Gastroesophageal sphincter (tissue), 4 donors: ENCODE measurements around the gene CNTN2. TPM values are rescaled to one million over a fixed set of nuclear protein-coding genes. Genes with fewer than 3 reads are reported as not detected.

Experiments used
- ATAC-seq: fragments of 150-250 bp; one replicate; pipeline ENCODE4 v1.9.1; 2016; ENCODE audit warnings: mild to moderate bottlenecking, moderate library complexity
- H3K27ac ChIP-seq, 4 donors: fragments of 200-600 bp; sonication (generic) in 3 of 4; 1 replicate in 3 of 4; 2 replicates in 1 of 4; pipeline ENCODE4 v1.5.1; 2016 to 2019
- H3K27me3 ChIP-seq: fragments of 200-600 bp; sonication (generic); one replicate; pipeline ENCODE4 v1.5.1; 2019
- H3K36me3 ChIP-seq, 2 donors: fragments of 200-600 bp; sonication (generic); one replicate each; pipeline ENCODE4 v1.5.1; 2019; ENCODE audit warnings: control low read depth in 1 of 2
- H3K4me1 ChIP-seq, 3 donors: fragments of 200-600 bp; sonication (generic); 1 replicate in 2 of 3; 2 replicates in 1 of 3; pipeline ENCODE4 v1.5.1; 2016 to 2019; ENCODE audit warnings: control low read depth in 2 of 3
- H3K4me3 ChIP-seq, 2 donors: fragments of 200-600 bp; sonication (generic); one replicate each; pipeline ENCODE4 v1.5.1; 2019; ENCODE audit warnings: mild to moderate bottlenecking in 1 of 2, moderate library complexity in 1 of 2
- H3K9me3 ChIP-seq, 3 donors: fragments of 200-600 bp; sonication (generic); one replicate each; pipeline ENCODE4 v1.5.1; 2017 to 2019; ENCODE audit warnings: control low read depth in 2 of 3
- EP300 ChIP-seq: sonication (generic); formaldehyde crosslinking; IDR thresholded peaks from one replicate; pipeline ENCODE4 v1.6.1; 2017; ENCODE audit warnings: antibody characterized with exemption, mild to moderate bottlenecking
- POLR2A ChIP-seq, 2 donors: fragments of 450-650 bp; IDR thresholded peaks; one replicate each; pipeline ENCODE4 v1.6.1; 2017; ENCODE audit warnings: antibody characterized with exemption in 2 of 2, mild to moderate bottlenecking in 2 of 2, moderate library complexity in 1 of 2
- POLR2AphosphoS5 ChIP-seq: sonication (generic); formaldehyde crosslinking; IDR thresholded peaks from one replicate; pipeline ENCODE4 v1.6.1; 2017; ENCODE audit warnings: antibody characterized with exemption
- WGBS, 2 donors: methylation state at CpG; one replicate each; pipeline ENCODE4 v1.1.5; 2018; ENCODE audit warnings: low coverage in 1 of 2; 5-methylcytosine and 5-hydroxymethylcytosine counted together
- total RNA-seq, 4 donors: library from RNA; depleted of rRNA; stranded (reverse); fragments of >200 nt; gene quantifications; one replicate each; pipeline ENCODE4 v1.1.0, GENCODE V29; 2016
- TF ChIP-seq, protein P1 (sequence below), 4 experiments: fragments of 200-600 bp in 2 of 4; fragments of 450-650 bp in 2 of 4; sonication (generic) in 1 of 4; IDR thresholded peaks; one replicate each; pipeline ENCODE4 v1.5.1; 2017 to 2019; ENCODE audit warnings: antibody characterized with exemption in 4 of 4, mild to moderate bottlenecking in 2 of 4, moderate library complexity in 2 of 4

The CNTN2 gene
- total RNA-seq, 4 donors from 2014 or later = 1.2 to 4.2 (median 1.8) TPM

DNA sequence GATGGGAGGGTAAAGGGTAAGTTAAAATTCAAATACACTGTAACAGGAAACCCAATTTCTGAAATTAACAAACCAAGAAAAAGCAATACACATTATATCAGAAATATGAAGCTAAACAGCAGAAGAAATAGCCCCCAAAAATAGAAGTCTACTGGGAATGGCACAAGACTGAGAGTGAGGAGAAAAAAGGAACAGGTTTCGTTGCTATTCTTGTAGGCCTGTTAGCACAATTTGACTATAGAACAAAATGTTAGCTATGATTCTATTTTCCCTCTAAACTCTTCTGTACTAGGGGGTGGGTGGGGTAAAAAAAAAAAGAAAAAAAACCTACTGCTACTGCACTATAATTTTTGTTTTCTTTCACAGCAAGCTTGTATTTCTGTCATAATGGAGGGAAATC, 66.3 kb downstream of the CNTN2 start:
- 100% methylated on average over 1 of the region's 1 CpG for WGBS, 2 donors
- Histone ChIP-seq H3K27ac (no peak overlapping the region), H3K27me3 (no peaks in the 10 kb centered on the region), H3K4me3 (no peak overlapping the region), H3K9me3 (no peaks in the 10 kb centered on the region), H3K36me3 (peaks cover 4 to 99% of the 10 kb centered on the region in 2 donors), H3K4me1 (no peaks in the 10 kb centered on the region)
- ATAC-seq = no peak
- no peak for TF ChIP-seq POLR2AphosphoS5
- no peak for TF ChIP-seq POLR2A (IDR thresholded peaks at IDR 0.05)
- TF ChIP-seq EP300 = no peak
- TF ChIP-seq, protein P1, sequence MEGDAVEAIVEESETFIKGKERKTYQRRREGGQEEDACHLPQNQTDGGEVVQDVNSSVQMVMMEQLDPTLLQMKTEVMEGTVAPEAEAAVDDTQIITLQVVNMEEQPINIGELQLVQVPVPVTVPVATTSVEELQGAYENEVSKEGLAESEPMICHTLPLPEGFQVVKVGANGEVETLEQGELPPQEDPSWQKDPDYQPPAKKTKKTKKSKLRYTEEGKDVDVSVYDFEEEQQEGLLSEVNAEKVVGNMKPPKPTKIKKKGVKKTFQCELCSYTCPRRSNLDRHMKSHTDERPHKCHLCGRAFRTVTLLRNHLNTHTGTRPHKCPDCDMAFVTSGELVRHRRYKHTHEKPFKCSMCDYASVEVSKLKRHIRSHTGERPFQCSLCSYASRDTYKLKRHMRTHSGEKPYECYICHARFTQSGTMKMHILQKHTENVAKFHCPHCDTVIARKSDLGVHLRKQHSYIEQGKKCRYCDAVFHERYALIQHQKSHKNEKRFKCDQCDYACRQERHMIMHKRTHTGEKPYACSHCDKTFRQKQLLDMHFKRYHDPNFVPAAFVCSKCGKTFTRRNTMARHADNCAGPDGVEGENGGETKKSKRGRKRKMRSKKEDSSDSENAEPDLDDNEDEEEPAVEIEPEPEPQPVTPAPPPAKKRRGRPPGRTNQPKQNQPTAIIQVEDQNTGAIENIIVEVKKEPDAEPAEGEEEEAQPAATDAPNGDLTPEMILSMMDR (IDR thresholded peaks at IDR 0.05) = no peak

DNA sequence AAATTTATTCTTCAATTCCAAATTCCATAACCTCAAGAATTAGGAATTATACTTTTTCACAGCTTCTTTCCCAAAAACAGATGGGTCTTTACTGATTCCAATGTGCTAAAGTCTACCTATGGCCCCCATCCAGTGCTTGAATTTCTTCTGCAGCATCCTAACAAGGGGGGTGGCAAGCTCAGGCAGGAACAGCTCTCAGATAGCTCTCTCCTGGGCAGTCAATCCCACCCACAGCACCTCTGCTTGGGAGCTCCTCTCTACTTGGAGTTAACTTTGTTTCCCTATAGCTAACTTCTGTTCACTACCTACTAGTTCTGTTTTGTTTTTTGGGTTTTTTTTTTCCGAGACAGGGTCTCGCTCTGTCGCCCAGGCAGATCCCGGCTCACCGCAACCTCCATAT, 66.7 kb downstream of the CNTN2 start:
- H3K36me3 ChIP-seq = peaks cover 4 to 99% of the 10 kb centered on the region in 2 donors
- no peaks in the 10 kb centered on the region for H3K9me3 ChIP-seq
- WGBS, 2 donors = 87 to 100% methylated on average over 4 to 5 of the region's 5 CpGs
- H3K4me3 ChIP-seq = no peak overlapping the region
- ATAC-seq = no peak
- H3K4me1 ChIP-seq = no peaks in the 10 kb centered on the region
- no peak overlapping the region for H3K27ac ChIP-seq
- H3K27me3 ChIP-seq = no peaks in the 10 kb centered on the region
- TF ChIP-seq EP300 = no peak

DNA sequence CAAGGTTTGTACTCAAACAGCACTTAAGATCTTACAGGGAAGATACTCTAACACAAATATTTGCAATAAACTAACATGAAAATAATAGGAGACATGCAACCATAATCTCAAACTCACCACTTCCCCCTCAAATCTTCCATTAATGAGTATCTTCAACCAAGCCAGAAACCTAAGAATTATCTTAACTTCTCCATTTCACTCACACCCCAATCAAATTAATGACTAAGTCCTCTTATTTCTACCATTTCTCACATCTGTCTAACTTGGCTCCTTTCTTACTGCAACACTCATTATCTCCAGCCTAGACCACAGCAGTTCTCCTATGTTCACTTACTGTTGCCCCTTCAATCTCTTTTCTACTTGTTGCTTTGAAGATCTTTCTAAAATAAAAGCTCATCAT, 68.3 kb downstream of the CNTN2 start:
- H3K4me3 ChIP-seq = no peak overlapping the region
- H3K27ac ChIP-seq = no peak overlapping the region
- H3K4me1 ChIP-seq = no peaks in the 10 kb centered on the region
- TF ChIP-seq POLR2A (IDR thresholded peaks at IDR 0.05) (no peak), POLR2AphosphoS5 (no peak), EP300 (no peak)
- TF ChIP-seq, protein P1 (IDR thresholded peaks at IDR 0.05) = no peak
- peaks cover 4 to 94% of the 10 kb centered on the region in 2 donors for H3K36me3 ChIP-seq
- H3K27me3 ChIP-seq = no peaks in the 10 kb centered on the region
- no peak for ATAC-seq
- H3K9me3 ChIP-seq = no peaks in the 10 kb centered on the region

DNA sequence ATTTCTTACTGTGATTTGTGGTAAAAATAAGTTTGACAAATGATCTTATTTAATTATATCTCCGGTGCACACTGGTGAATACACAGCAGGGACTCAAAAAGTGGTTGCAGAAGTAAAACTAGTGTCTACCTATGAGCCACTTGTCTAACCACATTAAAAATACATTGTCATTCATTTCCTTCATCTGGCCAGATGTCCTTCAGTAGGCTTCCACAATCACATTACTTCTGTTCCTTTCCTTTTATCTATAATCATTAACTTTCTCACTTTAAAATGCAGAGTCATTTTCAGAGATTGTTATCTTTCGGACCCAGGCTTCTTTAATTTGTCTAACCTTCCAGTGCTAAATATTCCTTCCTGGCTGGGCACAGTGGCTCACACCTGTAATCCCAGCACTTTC, 75.7 kb downstream of the CNTN2 start:
- TF ChIP-seq POLR2A (IDR thresholded peaks at IDR 0.05) (no peak), POLR2AphosphoS5 (no peak), EP300 (no peak)
- TF ChIP-seq, protein P1 (IDR thresholded peaks at IDR 0.05) = no peak
- Histone ChIP-seq H3K9me3 (no peaks in the 10 kb centered on the region), H3K4me3 (no peak overlapping the region), H3K27me3 (no peaks in the 10 kb centered on the region), H3K36me3 (peaks cover 4 to 44% of the 10 kb centered on the region in 2 donors), H3K27ac (no peak overlapping the region), H3K4me1 (peaks cover 15 to 36% (median 15%) of the 10 kb centered on the region in 3 donors)
- no peak for ATAC-seq
- 90% methylated on average over 2 of the region's 2 CpGs for WGBS, 2 donors

DNA sequence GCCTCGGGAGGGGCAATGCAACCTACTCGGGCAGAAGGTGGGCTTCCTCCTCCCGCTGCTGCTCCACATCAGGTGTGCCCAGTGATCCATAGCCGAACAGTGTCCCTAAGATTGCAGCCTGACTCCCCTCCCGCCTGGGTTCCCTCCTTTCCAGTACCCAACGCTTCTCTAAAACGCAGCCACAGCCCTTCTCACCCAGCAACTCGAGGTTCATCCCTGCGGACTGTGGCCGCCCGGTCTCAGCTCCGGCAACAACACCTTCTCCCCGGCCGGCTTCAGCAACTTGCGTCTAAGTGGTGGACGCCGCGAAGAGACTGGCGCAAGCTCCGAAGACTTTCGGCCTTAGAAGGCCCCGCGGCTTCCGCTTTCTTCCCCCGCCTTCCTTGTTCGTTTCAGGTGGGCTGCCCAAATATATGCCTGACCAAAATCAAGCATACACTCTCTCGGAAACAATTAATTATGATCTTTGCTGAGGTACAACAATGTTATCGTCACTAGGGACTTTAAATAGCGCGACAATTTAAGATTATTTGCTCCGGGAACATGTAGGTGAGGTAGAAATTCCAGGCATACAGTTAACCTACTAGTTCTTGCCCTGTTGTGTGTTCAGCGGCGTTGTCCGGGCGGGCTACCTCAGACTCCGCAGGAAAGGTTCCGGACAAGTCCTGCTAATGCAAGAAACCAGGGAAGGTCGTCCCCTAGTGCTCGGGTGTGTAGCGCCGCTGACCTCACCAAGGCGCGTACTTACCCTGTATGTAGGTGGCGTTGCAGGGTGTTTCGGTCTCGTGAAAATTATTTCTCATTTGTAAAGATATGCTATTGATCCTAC, 78.9 kb downstream of the CNTN2 start, which contains the start of gene RBBP5:
RBBP5 (minus strand) TSS at position 319 of the 829 bp plus-strand sequence; CDS start at position 214, 105 bp downstream.
- no peak for TF ChIP-seq EP300
- peak; percentile 84 for TF ChIP-seq POLR2AphosphoS5
- peak; percentile 79 to 81 for TF ChIP-seq POLR2A (IDR thresholded peaks at IDR 0.05)
- TF ChIP-seq, protein P1 (IDR thresholded peaks at IDR 0.05) = peak; percentile 48 to 85 (median 72)
- 0 to 2% methylated on average over 3 to 34 of the region's 46 CpGs for WGBS, 2 donors

More for the DNA sequence above, 78.9 kb downstream of the CNTN2 start, which contains the start of gene RBBP5:
- Histone ChIP-seq H3K36me3 (peaks cover 0 to 17% of the 10 kb centered on the region in 2 donors), H3K9me3 (no peaks in the 10 kb centered on the region), H3K27me3 (no peaks in the 10 kb centered on the region), H3K4me3 (peak within 1 kb of the TSS; percentile 59 to 65), H3K4me1 (peaks cover 15 to 33% (median 15%) of the 10 kb centered on the region in 3 donors), H3K27ac (peak within 1 kb of the TSS; percentile 51 to 90 (median 88))
- peak; percentile 99 for ATAC-seq
